Jurkat, Clone E6-1 (cell line): ENCODE data around the gene UBA5.
A peak's percentile ranks its signal among the peaks of the same experiment; 100 is the strongest.

Experiments
- DNase-seq: peaks from one replicate; pipeline ENCODE4 v3.0.0-alpha.2; 2011; ENCODE audit warnings: low read depth, low spot score
- H3K4me3 ChIP-seq: 2 replicates; pipeline ENCODE4 v1.5.1; 2011; ENCODE audit warnings: mild to moderate bottlenecking, low read length, control low read depth, moderate library complexity

The UBA5 gene

GRCh38 chr3:132695422-132695821 lies 35.3 kb downstream of the UBA5 start:
- H3K4me3 ChIP-seq = no peak overlapping the region
- DNase-seq = no peak

DNA sequence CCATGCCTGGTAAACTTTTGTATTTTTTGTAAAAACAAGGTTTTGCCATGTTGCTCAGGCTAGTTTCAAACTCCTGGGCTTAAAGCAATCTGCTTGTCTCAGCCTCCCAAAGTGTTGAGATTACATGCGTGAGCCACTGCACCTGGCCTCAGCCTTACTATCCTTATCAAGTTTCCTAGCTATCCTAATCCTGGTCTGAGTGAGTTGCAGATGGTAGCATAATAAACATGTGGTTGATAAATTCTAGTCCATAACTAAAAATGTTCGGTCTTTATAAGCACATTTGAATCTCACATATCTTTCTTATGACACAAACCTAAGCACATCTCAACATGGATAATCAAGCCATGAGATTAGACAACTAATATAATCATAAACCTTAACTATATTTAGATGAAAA lies 43.6 kb downstream of the UBA5 start:
- DNase-seq = no peak
- H3K4me3 ChIP-seq = no peak overlapping the region

- DNase-seq = no peak
- H3K4me3 ChIP-seq = no peak overlapping the region
These were observed 49.6 kb downstream of the UBA5 start for GRCh38 chr3:132709761-132710160.

DNA sequence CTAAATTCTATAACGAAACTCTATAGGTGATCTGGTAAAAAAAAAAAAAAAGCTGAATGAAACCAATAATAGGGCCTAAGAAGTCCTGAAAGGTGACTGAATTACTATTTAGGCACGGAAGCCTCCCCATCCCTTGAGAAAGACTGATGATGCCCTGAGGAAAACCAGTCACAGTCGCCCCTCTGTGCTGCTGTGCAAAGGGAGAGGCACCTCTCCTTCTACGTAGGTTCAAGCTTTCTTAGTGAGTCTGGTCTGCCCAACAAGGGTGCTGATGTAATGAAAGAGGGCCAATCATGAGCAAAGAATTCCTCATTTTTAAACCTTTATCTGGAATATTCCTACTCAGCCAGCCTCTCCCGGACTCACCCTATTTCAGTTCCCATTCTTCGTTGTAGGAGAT lies 50.2 kb downstream of the UBA5 start:
- H3K4me3 ChIP-seq = no peak overlapping the region
- DNase-seq = no peak

DNA sequence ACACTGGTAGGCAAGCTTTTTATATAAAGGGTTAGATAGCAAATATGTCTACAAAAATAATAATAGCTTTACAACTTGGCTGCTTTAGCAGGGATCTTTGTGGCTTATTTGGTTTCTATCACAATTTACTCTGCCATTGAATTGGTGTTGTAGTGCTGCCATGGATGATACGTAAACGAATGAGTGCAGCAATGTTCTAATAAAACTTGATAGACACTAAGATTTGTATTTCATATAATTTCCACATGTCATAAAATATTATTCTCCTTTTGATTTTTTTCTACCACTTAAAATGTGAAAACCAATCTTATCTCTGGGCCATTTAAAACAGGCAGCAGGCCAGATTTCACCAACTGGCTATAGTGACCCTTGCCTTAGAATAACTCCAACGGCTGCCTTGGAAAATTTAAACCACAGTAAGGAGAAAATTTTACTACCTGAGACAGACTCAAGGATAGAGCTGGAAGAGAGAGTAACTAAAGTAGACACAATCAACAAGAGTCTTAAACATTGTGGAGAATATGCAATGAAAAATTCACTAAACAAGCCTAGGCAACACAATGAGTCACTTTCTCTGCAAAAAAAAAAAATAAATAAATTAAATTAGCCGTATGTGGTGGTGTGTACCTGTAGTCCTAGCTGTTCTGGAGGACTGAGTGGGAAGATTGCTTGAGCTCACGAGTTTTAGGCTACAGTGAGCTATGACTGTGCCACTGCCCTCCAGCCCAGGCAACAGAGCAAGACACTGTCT lies 54.0 kb downstream of the UBA5 start:
- H3K4me3 ChIP-seq = no peak overlapping the region
- DNase-seq = no peak

DNA sequence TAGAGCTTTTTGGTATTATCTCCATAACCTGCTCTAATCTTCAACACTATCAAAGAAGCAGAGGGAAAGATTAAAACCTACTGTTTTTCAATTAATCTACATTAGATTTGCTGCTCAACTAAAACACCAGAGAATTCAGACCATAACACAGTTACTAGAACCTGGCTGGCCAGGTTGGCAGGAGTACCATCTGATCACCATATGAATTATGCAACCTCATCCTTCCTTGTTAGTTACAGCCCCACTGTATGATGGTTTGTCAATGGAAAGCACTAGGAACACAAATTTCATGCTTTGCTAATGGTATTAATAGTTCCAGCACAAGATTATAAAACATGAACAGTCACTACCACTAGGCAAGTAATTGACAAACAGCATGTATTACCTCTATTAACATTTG lies 56.2 kb downstream of the UBA5 start:
- DNase-seq = no peak

DNA sequence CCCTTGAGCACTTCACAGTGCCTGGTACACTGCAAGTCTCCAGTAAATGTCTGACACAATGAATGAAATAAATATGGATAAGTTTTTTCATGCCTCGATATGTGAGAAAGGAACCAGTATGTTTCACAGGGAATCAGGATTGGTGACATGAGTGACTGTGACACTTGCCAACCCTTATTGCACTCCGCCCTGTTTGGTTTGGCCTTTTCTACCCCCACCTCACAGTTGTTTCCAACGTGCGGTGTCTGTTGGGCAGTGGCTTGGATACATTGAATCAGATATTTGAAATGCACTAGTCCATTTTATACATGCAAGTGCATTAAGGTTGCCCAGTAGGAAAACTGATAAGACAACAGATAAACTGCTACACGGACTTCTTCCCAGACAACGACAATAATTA lies 60.1 kb downstream of the UBA5 start:
- DNase-seq = no peak
- no peak overlapping the region for H3K4me3 ChIP-seq

More for the DNA sequence above, 56.2 kb downstream of the UBA5 start:
- H3K4me3 ChIP-seq = no peak overlapping the region

GRCh38 chr3:132721479-132722164 lies 61.5 kb downstream of the UBA5 start:
- peak overlapping the region; percentile 62 for H3K4me3 ChIP-seq
- no peak for DNase-seq

DNA sequence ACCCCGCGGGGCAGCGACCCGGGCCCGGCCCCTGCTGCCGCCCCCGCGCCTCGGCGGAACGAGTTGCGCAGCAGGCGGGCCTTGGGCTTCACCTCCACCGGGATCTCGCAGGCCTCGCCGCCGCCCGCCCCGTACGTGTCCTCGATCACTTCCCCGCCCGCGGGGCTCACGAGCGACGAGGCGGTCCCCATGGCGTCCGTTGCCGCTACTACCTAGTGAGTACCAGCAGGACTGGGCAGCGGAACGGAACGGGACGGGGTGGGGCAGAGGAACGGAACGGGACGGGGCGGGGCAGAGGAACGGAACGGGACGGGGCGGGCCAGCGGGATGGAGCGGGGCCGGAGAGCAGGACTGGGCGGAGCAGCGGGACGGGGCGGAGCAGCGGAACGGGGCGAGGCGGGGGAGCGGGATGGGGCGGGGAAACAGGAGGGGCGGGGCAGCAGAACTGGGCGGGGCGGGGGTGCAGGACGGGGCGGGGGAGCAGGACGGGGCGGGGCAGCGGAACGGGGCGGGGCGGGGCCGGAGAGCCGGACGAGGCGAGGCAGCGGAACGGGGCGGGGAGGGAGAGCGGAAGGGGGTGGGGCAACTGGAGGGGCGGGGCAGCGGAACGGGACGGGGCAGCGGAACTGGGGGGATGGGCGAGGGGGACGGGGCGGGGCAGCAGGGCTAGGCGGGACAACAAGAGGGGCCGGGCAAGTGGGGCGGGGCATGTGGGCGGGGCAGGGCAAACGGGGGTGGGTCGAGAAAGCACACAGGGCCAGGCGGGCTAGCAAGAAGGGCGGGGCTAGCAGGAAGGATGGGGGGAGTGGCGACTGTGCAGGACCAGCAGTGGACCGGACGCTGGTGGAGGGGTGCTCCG lies 62.3 kb downstream of the UBA5 start, which contains the start of gene NPHP3:
TSS of gene NPHP3 (minus strand) at position 245 of the 859 bp plus-strand sequence. CDS start at position 191, 54 bp downstream.
- DNase-seq = peak; percentile 84
- peak within 1 kb of the TSS; percentile 69 for H3K4me3 ChIP-seq

GRCh38 chr3:132723024-132723950 lies 63.2 kb downstream of the UBA5 start:
- peak overlapping the region; percentile 69 for H3K4me3 ChIP-seq
- no peak for DNase-seq

DNA sequence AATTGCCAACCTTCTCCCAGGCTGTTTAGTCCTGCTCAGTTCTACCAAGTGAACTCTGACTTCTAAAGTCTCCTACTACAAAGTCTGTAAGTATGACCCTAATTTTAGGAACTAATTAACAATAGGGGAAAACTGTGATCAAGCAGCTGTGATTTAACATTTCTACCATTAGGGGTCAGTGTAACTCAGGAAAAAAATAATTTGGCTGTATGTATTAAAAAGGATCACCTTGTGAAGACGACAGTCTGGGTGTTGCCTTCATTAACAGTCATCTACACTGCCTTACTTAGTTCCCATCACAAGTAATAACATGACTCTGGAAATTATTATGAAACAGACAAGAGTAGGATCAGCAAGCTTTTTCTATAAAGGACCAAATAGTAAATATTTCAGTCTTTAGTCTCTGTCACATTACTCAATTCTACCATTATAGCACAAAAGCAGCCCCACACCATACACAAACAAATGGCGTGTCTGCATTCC lies 66.3 kb downstream of the UBA5 start:
- no peak overlapping the region for H3K4me3 ChIP-seq
- peak; percentile 51 for DNase-seq
